OCI-LY1 (cell line): ENCODE results near the gene BIK.

Source experiments
- CTCF ChIP-seq: fragments of 200-600 bp; sonication (generic), shearing (Covaris generic); IDR thresholded peaks from 2 replicates; pipeline ENCODE4 v1.5.1; 2017; ENCODE audit warnings: mild to moderate bottlenecking, antibody characterized with exemption, low read length, moderate library complexity, mixed read lengths
- EZH2 ChIP-seq: fragments of 200-600 bp; sonication (generic), shearing (Covaris generic); IDR thresholded peaks from 2 replicates; pipeline ENCODE4 v1.8.0; 2017; ENCODE audit warnings: borderline replicate concordance, mixed run types, mild to moderate bottlenecking, antibody characterized with exemption, low read length, moderate library complexity, mixed read lengths

DNA sequence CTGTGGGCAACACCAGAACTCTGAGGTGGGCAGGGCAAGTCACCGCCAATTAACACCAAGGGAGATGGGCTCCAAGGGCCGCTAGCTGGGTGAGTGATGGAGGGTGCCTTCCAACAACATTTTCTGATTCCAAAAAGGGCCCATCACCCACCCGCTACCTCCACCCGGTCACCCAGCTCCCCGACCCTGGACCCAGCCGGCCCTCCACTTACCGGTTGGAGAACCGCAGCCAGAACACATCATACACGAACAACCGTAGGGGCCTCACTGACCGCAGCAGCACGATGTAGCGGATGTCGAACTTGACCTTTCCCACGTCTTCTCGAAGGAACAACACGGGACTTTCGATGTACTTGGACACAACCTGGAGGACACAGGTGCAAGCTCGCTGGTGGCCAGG, 61.6 kb downstream of the BIK start:
- TF ChIP-seq CTCF, result no peak
- no peak for TF ChIP-seq EZH2
